K562 (cell line): ENCODE measurements around the gene INSM1. TPM values are rescaled to one million over a fixed set of nuclear protein-coding genes. Genes with fewer than 3 reads are reported as not detected.

Experiments used
- ATAC-seq: fragments of 200-7000 bp; cut with Tn5 transposase; 3 replicates; pipeline ENCODE4 v1.9.1; 2020; ENCODE audit warnings: moderate library complexity
- BruUV-seq: library from RNA; stranded (reverse); fragments of 400-500 nt; replicated peaks from 2 replicates; lab custom pipeline; 2021; lab: Mats Ljungman, UMichigan
- CTCF ChIA-PET: fragments of 300-600 bp; formaldehyde crosslinking; extraction: SDS; loops from one replicate; lab custom pipeline; 2021; ENCODE audit warnings: low intra/inter-chr PET ratio; lab: Yijun Ruan, JAX
- POLR2A ChIA-PET: fragments of 300-600, 350-650 bp; sonication (Branson Sonifier 250); formaldehyde crosslinking; extraction: SDS; loops from one replicate; lab custom pipeline; 2021; ENCODE audit warnings: antibody characterized with exemption, inconsistent platforms; lab: Yijun Ruan, JAX
- DNase-seq, 4 experiments: peaks; one replicate each; pipeline versions ENCODE4 v3.0.0 to v3.0.0-alpha.2; 2011 to 2018; ENCODE audit warnings: low spot score in 3 of 4, mixed read lengths in 3 of 4; ENCODE audit errors: extremely low read depth in 1 of 4
- FAIRE-seq: peaks from 2 replicates; lab custom pipeline; 2011; peaks lifted over from hg19 to GRCh38; lab: Jason Lieb, UNC
- H2AFZ ChIP-seq: 2 replicates; pipeline ENCODE4 v1.6.0; 2011; ENCODE audit warnings: low read depth, low read length, control low read depth, inconsistent platforms
- H3K27ac ChIP-seq: fragments of 200-600 bp; 3 replicates; pipeline ENCODE4 v1.8.0; 2011; ENCODE audit warnings: low read depth, mild to moderate bottlenecking, control low read depth, inconsistent platforms, low read length, moderate library complexity, mixed read lengths; ENCODE audit errors: extremely low read depth
- H3K27me3 ChIP-seq, 2 experiments: fragments of 300-600 bp in 1 of 2; 2 replicates in 1 of 2; 3 replicates in 1 of 2; pipeline versions ENCODE4 v1.6.0 to v1.8.0; 2011; ENCODE audit warnings: inconsistent platforms in 2 of 2, low read length in 2 of 2, mild to moderate bottlenecking in 1 of 2, mixed read lengths in 1 of 2, moderate library complexity in 1 of 2; ENCODE audit not compliant: control insufficient read depth in 2 of 2, insufficient read depth in 2 of 2
- H3K36me3 ChIP-seq: fragments of 300-600 bp; 3 replicates; pipeline ENCODE4 v1.8.0; 2011; ENCODE audit warnings: mild to moderate bottlenecking, low read length, inconsistent platforms; ENCODE audit not compliant: control insufficient read depth, insufficient read depth
- H3K4me1 ChIP-seq, 2 experiments: fragments of 200-600 bp in 1 of 2; replicated peaks in 1 of 2; 2 replicates in 1 of 2; 3 replicates in 1 of 2; pipeline versions ENCODE4 v1.5.1 to v1.8.0; 2011; ENCODE audit warnings: inconsistent platforms in 2 of 2, low read length in 2 of 2, mild to moderate bottlenecking in 1 of 2, mixed read lengths in 1 of 2, moderate library complexity in 1 of 2; ENCODE audit not compliant: control insufficient read depth in 2 of 2, insufficient read depth in 2 of 2
- H3K4me2 ChIP-seq: 2 replicates; pipeline ENCODE4 v1.6.1; 2011; ENCODE audit warnings: low read length, control low read depth, inconsistent platforms, mixed read lengths; ENCODE audit not compliant: insufficient read depth
- H3K4me3 ChIP-seq: fragments of 200-600 bp; sonication (generic), shearing (Covaris generic); 2 replicates; pipeline ENCODE4 v1.5.1; 2016; ENCODE audit warnings: control low read depth, inconsistent platforms
- H3K79me2 ChIP-seq: fragments of 200-600 bp; 3 replicates; pipeline ENCODE4 v1.8.0; 2011; ENCODE audit warnings: low read length, inconsistent platforms; ENCODE audit not compliant: control insufficient read depth, insufficient read depth
- H3K9ac ChIP-seq, 2 experiments: 2 replicates each; pipeline versions ENCODE4 v1.6.0 to v1.6.1; 2011; ENCODE audit warnings: low read depth in 2 of 2, low read length in 2 of 2, control low read depth in 1 of 2, inconsistent platforms in 1 of 2, mild to moderate bottlenecking in 1 of 2, mixed read lengths in 1 of 2; ENCODE audit not compliant: insufficient read depth in 1 of 2
- H3K9me1 ChIP-seq: one replicate; pipeline ENCODE4 v1.6.0; 2011; ENCODE audit warnings: inconsistent platforms, mild to moderate bottlenecking, low read length, moderate library complexity; ENCODE audit not compliant: control insufficient read depth, insufficient read depth
- H3K9me3 ChIP-seq: replicated peaks from 2 replicates; pipeline ENCODE4 v1.5.1; 2011; ENCODE audit warnings: low read depth, low read length, inconsistent platforms; ENCODE audit not compliant: control insufficient read depth, insufficient read depth
- H4K20me1 ChIP-seq: replicated peaks from 2 replicates; pipeline ENCODE4 v1.6.1; 2011; ENCODE audit warnings: low read length, inconsistent platforms, mixed read lengths; ENCODE audit not compliant: control insufficient read depth, insufficient read depth
- GABPA ChIP-seq: fragments of 200-800 bp; sonication (Bioruptor generic); conservative IDR thresholded peaks from 2 replicates; pipeline ENCODE4 v1.6.1; 2016; ENCODE audit warnings: low read depth, missing genetic modification characterization, missing compliant biosample characterization
- MEF2D ChIP-seq: conservative IDR thresholded peaks from 2 replicates; pipeline ENCODE4 v1.6.1; 2016; ENCODE audit warnings: low read depth, missing genetic modification characterization, missing compliant biosample characterization
- NFE2 ChIP-seq: IDR thresholded peaks from 2 replicates; pipeline ENCODE4 v1.6.1; 2014; ENCODE audit warnings: antibody characterized with exemption, low read depth
- STAT5B ChIP-seq: fragments of 250-450 bp; sonication (Bioruptor Pico); IDR thresholded peaks from 2 replicates; pipeline ENCODE4 v1.8.0; 2021; ENCODE audit warnings: mild to moderate bottlenecking, inconsistent platforms
- WGBS: fragments of 100-300 bp; shearing (Covaris generic); methylation state at CpG from one replicate; pipeline ENCODE4 v1.1.6; 2016; ENCODE audit warnings: low coverage, mixed read lengths; ENCODE audit not compliant: insufficient coverage; ENCODE audit errors: missing lambda C conversion rate; 5-methylcytosine and 5-hydroxymethylcytosine counted together
- in situ Hi-C: fragments of 300-500 bp; cut with MboI; formaldehyde crosslinking; loops from 4 replicates; pipeline ENCODE4 v1.15.0; 2018; ENCODE audit warnings: inconsistent platforms, mixed read lengths
- intact Hi-C: fragments of 100-400 bp; cut with micrococcal nuclease; formaldehyde crosslinking; loops from 2 replicates; pipeline ENCODE4 v1.14.2; 2022
- polyA plus RNA-seq, 8 experiments: library from polyadenylated mRNA; depleted of rRNA in 4 of 8; stranded (reverse) in 5 of 8; unstranded in 3 of 8; fragments of >200 nt; fragmentation: Nextera tagmentation in 2 of 8; fragmentation: Illumina TruSeq in 1 of 8; extraction: Ambion mirVana in 2 of 8; extraction: Trizol in 1 of 8; gene quantifications; 2 replicates each; pipeline versions ENCODE4 v1.2.1 to v1.2.3, GENCODE V29; 2011 to 2014; ENCODE audit warnings: inconsistent platforms in 1 of 8, missing spikeins in 1 of 8
- total RNA-seq, 7 experiments: library from RNA; depleted of rRNA in 6 of 7; stranded (reverse); fragments of >200 nt in 6 of 7; fragmentation: Illumina TruSeq in 2 of 7; extraction: Trizol in 2 of 7; gene quantifications; 2 replicates each; pipeline versions ENCODE4 v1.2.1 to v1.2.3, GENCODE V29; 2011 to 2021; ENCODE audit warnings: low replicate concordance in 1 of 7
- TF ChIP-seq, protein P1 (sequence below): fragments of 450-650 bp; IDR thresholded peaks from 2 replicates; pipeline ENCODE4 v1.6.1; 2017; ENCODE audit warnings: antibody characterized with exemption, mild to moderate bottlenecking

Gene INSM1
- total and polyA plus RNA-seq, 9 of the 15 experiments (the other 6 are each of a cell fraction or from before 2014, with no cell fraction given) = not detected

GRCh38 chr20:20331817-20332216 lies 36.1 kb upstream of the INSM1 start:
- Histone ChIP-seq H3K79me2 (no peaks in the 10 kb centered on the region), H2AFZ (no peak overlapping the region), H3K4me2 (no peak overlapping the region), H3K9me3 (no peaks in the 10 kb centered on the region), H3K9me1 (no peaks in the 10 kb centered on the region), H3K9ac (no peak overlapping the region), H3K36me3 (no peaks in the 10 kb centered on the region), H3K27ac (no peak overlapping the region), H3K4me1 (no peaks in the 10 kb centered on the region), H3K4me3 (no peak overlapping the region), H4K20me1 (no peaks in the 10 kb centered on the region), H3K27me3 (peaks cover 0 to 7% of the 10 kb centered on the region in 2 experiments; a peak in 1 of 5 replicates)
- FAIRE-seq = no peak
- WGBS = 0% methylated on average over 1 of the region's 2 CpGs
- ChIA-PET POLR2A (interaction anchor here (0.6 kb wide), 1 partner anchor 9 kb away, joined by 3 read pairs; no protein-coding TSS in a partner anchor), CTCF (no interaction called here)
- no peak for DNase-seq
- no TSS peak for BruUV-seq
- in situ Hi-C loops (no loop called here), intact Hi-C loops (no loop called here)
- TF ChIP-seq NFE2 (no peak), STAT5B (CRISPR knock-in tag) (no peak), MEF2D (tag) (no peak), GABPA (tag) (no peak)
- TF ChIP-seq, protein P1, sequence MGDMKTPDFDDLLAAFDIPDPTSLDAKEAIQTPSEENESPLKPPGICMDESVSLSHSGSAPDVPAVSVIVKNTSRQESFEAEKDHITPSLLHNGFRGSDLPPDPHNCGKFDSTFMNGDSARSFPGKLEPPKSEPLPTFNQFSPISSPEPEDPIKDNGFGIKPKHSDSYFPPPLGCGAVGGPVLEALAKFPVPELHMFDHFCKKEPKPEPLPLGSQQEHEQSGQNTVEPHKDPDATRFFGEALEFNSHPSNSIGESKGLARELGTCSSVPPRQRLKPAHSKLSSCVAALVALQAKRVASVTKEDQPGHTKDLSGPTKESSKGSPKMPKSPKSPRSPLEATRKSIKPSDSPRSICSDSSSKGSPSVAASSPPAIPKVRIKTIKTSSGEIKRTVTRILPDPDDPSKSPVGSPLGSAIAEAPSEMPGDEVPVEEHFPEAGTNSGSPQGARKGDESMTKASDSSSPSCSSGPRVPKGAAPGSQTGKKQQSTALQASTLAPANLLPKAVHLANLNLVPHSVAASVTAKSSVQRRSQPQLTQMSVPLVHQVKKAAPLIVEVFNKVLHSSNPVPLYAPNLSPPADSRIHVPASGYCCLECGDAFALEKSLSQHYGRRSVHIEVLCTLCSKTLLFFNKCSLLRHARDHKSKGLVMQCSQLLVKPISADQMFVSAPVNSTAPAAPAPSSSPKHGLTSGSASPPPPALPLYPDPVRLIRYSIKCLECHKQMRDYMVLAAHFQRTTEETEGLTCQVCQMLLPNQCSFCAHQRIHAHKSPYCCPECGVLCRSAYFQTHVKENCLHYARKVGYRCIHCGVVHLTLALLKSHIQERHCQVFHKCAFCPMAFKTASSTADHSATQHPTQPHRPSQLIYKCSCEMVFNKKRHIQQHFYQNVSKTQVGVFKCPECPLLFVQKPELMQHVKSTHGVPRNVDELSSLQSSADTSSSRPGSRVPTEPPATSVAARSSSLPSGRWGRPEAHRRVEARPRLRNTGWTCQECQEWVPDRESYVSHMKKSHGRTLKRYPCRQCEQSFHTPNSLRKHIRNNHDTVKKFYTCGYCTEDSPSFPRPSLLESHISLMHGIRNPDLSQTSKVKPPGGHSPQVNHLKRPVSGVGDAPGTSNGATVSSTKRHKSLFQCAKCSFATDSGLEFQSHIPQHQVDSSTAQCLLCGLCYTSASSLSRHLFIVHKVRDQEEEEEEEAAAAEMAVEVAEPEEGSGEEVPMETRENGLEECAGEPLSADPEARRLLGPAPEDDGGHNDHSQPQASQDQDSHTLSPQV = no peak
- ATAC-seq = no peak
